K562 treated with DMSO at 1 percent for 12 hours (cell line): ENCODE measurements around the gene IGFBP7. TPM values are rescaled to one million over a fixed set of nuclear protein-coding genes. Genes with fewer than 3 reads are reported as not detected.

Experiments used
- total RNA-seq: library from RNA; unstranded; fragments of 300-600 nt; gene quantifications from 2 replicates; pipeline ENCODE4 v1.2.3, GENCODE V29; 2022; ENCODE audit not compliant: insufficient read depth

The IGFBP7 gene, protein sequence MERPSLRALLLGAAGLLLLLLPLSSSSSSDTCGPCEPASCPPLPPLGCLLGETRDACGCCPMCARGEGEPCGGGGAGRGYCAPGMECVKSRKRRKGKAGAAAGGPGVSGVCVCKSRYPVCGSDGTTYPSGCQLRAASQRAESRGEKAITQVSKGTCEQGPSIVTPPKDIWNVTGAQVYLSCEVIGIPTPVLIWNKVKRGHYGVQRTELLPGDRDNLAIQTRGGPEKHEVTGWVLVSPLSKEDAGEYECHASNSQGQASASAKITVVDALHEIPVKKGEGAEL
- total RNA-seq: 1.0 TPM in 1 of 2 replicates, not detected in the other

DNA sequence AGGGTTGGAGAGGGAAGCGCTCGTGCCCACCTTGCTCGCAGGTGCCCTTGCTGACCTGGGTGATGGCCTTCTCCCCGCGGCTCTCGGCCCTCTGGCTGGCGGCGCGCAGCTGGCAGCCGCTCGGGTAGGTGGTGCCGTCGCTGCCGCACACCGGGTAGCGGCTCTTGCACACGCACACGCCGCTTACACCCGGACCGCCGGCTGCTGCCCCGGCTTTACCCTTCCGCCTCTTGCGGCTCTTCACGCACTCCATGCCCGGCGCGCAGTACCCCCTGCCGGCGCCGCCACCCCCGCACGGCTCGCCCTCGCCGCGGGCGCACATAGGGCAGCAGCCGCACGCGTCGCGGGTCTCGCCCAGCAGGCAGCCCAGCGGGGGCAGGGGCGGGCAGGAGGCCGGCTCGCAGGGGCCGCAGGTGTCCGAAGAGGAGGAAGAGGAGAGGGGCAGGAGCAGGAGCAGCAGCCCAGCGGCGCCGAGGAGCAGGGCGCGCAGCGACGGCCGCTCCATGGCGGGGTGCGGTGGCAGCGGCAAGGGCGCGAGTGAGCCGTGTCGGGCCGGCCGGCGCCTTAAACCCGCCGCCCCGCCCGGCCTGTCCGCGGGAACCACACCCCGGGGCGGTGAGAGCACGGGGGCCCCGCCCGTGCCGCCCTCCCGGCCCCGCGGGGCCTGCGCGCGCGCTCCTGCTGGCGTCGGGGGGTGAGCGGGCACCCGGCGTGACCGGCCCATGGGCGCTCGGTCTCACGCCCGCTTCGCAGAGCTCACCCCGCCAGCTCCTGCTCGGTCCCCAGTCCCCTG lies at the start of gene IGFBP7:
Gene IGFBP7 (minus strand): TSS at position 539 of the 793 bp plus-strand sequence. CDS start 34 bp downstream, at position 505.

Other genes with a start within 250 kb of the IGFBP7 start
- 2.4 and 11.5 TPM in 2 replicates for gene REST, start 202.5 kb downstream of the IGFBP7 start, total RNA-seq
- 24.4 and 32.8 TPM in 2 replicates for gene NOA1, start 132.8 kb downstream of the IGFBP7 start, total RNA-seq
- gene POLR2B, start 131.5 kb downstream of the IGFBP7 start, total RNA-seq: 43.7 and 85.4 TPM in 2 replicates